Measurements from ENCODE around the gene MCC.

MCC gene

DNA sequence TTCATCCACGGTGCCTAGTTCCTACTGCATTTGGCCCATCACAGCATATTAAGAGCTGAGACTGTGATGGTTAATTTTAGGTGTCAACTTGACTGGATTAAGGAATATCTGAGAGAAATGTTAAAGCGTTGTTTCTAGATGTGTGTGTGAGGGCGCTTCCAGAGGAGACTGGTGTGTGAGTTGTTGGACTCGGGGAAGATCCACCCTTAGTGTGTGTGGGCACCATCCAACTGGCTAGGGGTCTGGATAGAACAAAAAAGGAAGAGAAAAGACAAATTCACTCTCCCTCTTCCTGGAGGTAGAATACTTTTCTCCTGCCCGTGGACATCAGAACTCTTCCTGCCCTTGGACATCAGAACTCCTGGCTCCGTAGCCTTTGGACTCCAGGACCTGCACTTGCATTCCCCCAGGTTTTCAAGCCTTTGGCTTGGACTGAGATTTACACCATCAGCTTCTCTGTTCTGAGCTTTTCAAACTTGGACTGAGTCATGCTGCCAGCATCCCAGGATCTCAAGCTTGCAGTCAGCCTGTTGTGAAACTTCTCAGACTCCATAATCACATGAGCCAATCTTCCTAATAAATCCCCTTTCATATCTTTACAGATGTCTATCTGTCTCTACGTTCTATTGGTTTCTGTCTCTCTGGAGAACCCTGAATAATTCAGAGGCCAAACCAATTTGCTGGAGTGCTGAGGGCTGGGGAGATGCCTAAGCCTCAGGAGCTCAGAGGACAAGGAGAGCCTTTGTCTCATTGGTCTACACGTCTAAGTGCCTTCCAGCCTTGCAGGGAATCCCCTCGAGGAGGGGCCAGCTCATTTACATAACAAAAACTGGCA, 347.2 kb downstream of the MCC start:
- no peaks in the 10 kb centered on the region for H3K79me2 ChIP-seq (ENCODE audit: control insufficient read depth, insufficient read depth, low read length, poor library complexity)
- no peak overlapping the region for H3K18ac ChIP-seq (ENCODE audit: low read length)
- H2AFZ ChIP-seq (ENCODE audit: insufficient read depth, low read length, poor library complexity): no peak overlapping the region
- H3K9me3 ChIP-seq (ENCODE audit: insufficient read depth, low read depth, low read length): no peaks in the 10 kb centered on the region
- H3K14ac ChIP-seq (ENCODE audit: low read length): no peak overlapping the region
- H3K4me2 ChIP-seq (ENCODE audit: low read length): no peak overlapping the region
- H2BK12ac ChIP-seq (ENCODE audit: low read length): no peak overlapping the region
- no peak overlapping the region for H3K4ac ChIP-seq (ENCODE audit: low read depth, low read length)
- H3K4me1 ChIP-seq (ENCODE audit: control insufficient read depth in 1 of 2, insufficient read depth in 2 of 2, low read length in 2 of 2): peaks cover 7 to 8% of the 10 kb centered on the region in 2 experiments
- no peak overlapping the region for H2AK5ac ChIP-seq (ENCODE audit: low read length)
- H3K9ac ChIP-seq (ENCODE audit: low read length): no peak overlapping the region
- H4K91ac ChIP-seq (ENCODE audit: low read depth, low read length): no peak overlapping the region
- H4K8ac ChIP-seq (ENCODE audit: low read depth, low read length): no peak overlapping the region
- H3K4me3 ChIP-seq (ENCODE audit: low read depth, low read length): no peak overlapping the region
- DNase-seq: peak; percentile 81 to 95
- no CpG with 5 or more reads among the region's 9 CpGs for WGBS (ENCODE audit: extremely low coverage, insufficient coverage, insufficient read length)
- H2BK120ac ChIP-seq (ENCODE audit: insufficient read depth, low read length, poor library complexity): no peak overlapping the region
- no peak overlapping the region for H3K27ac ChIP-seq (ENCODE audit: low read depth, low read length)
- H2BK5ac ChIP-seq (ENCODE audit: low read depth, low read length, poor library complexity): no peak overlapping the region
- H4K12ac ChIP-seq (ENCODE audit: low read depth, low read length): no peak overlapping the region
- peaks cover 0 to 1% of the 10 kb centered on the region in 2 experiments for H3K36me3 ChIP-seq (ENCODE audit: control insufficient read depth in 1 of 2, insufficient read depth in 2 of 2, low read length in 2 of 2)
- no peak overlapping the region for H3K23ac ChIP-seq (ENCODE audit: low read length)
- H3K79me1 ChIP-seq (ENCODE audit: low read length): no peaks in the 10 kb centered on the region
- H3K27me3 ChIP-seq (ENCODE audit: insufficient read depth, low read length): no peaks in the 10 kb centered on the region

DNA sequence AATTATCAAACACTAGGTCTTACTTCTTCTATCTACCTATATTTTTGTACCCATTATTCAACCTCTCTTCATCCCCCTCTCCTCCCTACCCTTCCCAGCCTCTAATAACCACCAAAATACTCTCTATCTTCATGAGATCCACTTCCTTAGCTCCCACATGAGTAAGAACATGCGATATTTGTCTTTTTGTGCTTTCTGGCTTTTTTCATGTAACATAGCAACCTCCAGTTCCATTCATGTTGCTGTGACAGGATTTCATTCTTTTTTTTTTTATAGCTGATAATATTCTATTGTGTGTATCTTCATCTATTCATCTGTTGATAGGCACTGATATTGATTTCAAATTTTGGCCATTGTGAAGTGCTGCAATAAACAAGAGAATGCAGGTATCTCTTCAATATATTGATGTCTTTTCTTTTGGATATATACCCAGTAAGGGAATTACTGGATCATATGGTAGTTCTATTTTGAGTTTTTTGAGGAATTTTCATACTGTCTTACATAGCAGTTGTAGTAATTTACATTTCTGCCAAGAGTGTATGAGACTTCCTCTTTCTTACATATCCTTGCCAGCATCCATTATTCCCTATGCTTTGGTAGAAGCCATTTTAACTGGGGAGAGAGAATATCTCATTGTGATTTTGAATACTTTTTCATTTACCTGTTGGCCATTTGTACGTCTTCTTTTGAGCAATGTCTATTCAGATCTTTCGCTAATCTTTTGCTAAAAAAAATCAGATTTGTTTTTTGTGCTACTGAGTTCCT, 354.9 kb downstream of the MCC start:
- no peak overlapping the region for H2BK120ac ChIP-seq (ENCODE audit: insufficient read depth, low read length, poor library complexity)
- no peak overlapping the region for H3K4ac ChIP-seq (ENCODE audit: low read depth, low read length)
- H3K4me1 ChIP-seq (ENCODE audit: control insufficient read depth in 1 of 2, insufficient read depth in 2 of 2, low read length in 2 of 2): peaks cover 0 to 2% of the 10 kb centered on the region in 2 experiments
- H3K27me3 ChIP-seq (ENCODE audit: insufficient read depth, low read length): no peaks in the 10 kb centered on the region
- no peak overlapping the region for H3K18ac ChIP-seq (ENCODE audit: low read length)
- H3K9me3 ChIP-seq (ENCODE audit: insufficient read depth, low read depth, low read length): no peaks in the 10 kb centered on the region
- no peaks in the 10 kb centered on the region for H3K79me2 ChIP-seq (ENCODE audit: control insufficient read depth, insufficient read depth, low read length, poor library complexity)
- no peak overlapping the region for H3K14ac ChIP-seq (ENCODE audit: low read length)
- no peak overlapping the region for H2AK5ac ChIP-seq (ENCODE audit: low read length)
- no peak overlapping the region for H4K8ac ChIP-seq (ENCODE audit: low read depth, low read length)
- peaks cover 0 to 1% of the 10 kb centered on the region in 2 experiments for H3K36me3 ChIP-seq (ENCODE audit: control insufficient read depth in 1 of 2, insufficient read depth in 2 of 2, low read length in 2 of 2)
- no peak for DNase-seq
- no peak overlapping the region for H4K91ac ChIP-seq (ENCODE audit: low read depth, low read length)
- no peak overlapping the region for H4K12ac ChIP-seq (ENCODE audit: low read depth, low read length)
- no peak overlapping the region for H2BK12ac ChIP-seq (ENCODE audit: low read length)
- no peak overlapping the region for H3K4me3 ChIP-seq (ENCODE audit: low read depth, low read length)
- no peak overlapping the region for H3K4me2 ChIP-seq (ENCODE audit: low read length)
- H2AFZ ChIP-seq (ENCODE audit: insufficient read depth, low read length, poor library complexity): no peak overlapping the region
- no peak overlapping the region for H3K27ac ChIP-seq (ENCODE audit: low read depth, low read length)
- no peak overlapping the region for H2BK5ac ChIP-seq (ENCODE audit: low read depth, low read length, poor library complexity)
- H3K9ac ChIP-seq (ENCODE audit: low read length): no peak overlapping the region
- H3K23ac ChIP-seq (ENCODE audit: low read length): no peak overlapping the region
- H3K79me1 ChIP-seq (ENCODE audit: low read length): no peaks in the 10 kb centered on the region
- WGBS (ENCODE audit: extremely low coverage, insufficient coverage, insufficient read length): no CpG with 5 or more reads among the region's 3 CpGs

GRCh38 chr5:113132564-113132963, 355.7 kb downstream of the MCC start:
- H3K4me2 ChIP-seq (ENCODE audit: low read length): no peak overlapping the region
- no peaks in the 10 kb centered on the region for H3K79me2 ChIP-seq (ENCODE audit: control insufficient read depth, insufficient read depth, low read length, poor library complexity)

DNA sequence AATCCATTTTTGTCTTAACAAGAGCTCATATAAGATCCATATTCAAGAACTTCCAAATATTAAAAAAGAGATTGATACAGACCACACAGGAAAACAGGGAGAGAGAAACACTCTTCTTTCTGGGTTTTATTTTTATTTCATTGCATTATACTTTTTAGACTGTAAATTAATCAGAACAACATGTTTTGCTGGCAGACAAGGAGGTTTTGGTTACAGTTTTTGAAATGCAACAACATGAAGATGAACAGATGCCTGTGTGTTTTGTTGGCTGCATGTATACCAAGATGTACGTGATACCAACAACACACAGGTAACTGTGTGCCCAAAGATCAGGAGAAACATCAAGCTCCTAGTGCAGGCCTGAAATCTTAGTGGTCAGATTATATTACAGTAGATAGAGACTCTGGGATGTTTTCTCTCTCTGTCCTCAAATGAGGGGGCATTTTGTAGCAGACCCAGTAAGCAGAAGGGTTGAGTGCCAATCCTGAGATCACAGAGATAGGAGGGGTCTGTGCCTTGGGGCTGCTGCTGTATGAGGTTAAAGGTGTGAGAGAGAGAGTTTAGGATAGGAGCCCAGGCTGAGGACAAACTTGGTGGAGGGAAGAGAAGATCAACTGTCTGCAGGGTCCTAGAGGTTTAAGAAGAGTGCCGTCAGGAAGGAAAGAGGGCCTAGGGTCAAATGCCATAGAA, 359.5 kb downstream of the MCC start:
- Histone ChIP-seq H2AFZ (ENCODE audit: insufficient read depth, low read length, poor library complexity) (no peak overlapping the region), H3K9me3 (ENCODE audit: insufficient read depth, low read depth, low read length) (no peaks in the 10 kb centered on the region), H3K18ac (ENCODE audit: low read length) (no peak overlapping the region), H3K9ac (ENCODE audit: low read length) (no peak overlapping the region), H2AK5ac (ENCODE audit: low read length) (no peak overlapping the region), H3K4me3 (ENCODE audit: low read depth, low read length) (no peak overlapping the region), H4K8ac (ENCODE audit: low read depth, low read length) (no peak overlapping the region), H3K14ac (ENCODE audit: low read length) (no peak overlapping the region), H4K91ac (ENCODE audit: low read depth, low read length) (no peak overlapping the region), H3K4me1 (ENCODE audit: control insufficient read depth in 1 of 2, insufficient read depth in 2 of 2, low read length in 2 of 2) (peaks cover 0 to 2% of the 10 kb centered on the region in 2 experiments), H3K79me2 (ENCODE audit: control insufficient read depth, insufficient read depth, low read length, poor library complexity) (no peaks in the 10 kb centered on the region), H3K27ac (ENCODE audit: low read depth, low read length) (no peak overlapping the region), H3K27me3 (ENCODE audit: insufficient read depth, low read length) (no peaks in the 10 kb centered on the region), H3K4me2 (ENCODE audit: low read length) (no peak overlapping the region), H2BK5ac (ENCODE audit: low read depth, low read length, poor library complexity) (no peak overlapping the region), H2BK12ac (ENCODE audit: low read length) (no peak overlapping the region), H3K79me1 (ENCODE audit: low read length) (no peaks in the 10 kb centered on the region), H2BK120ac (ENCODE audit: insufficient read depth, low read length, poor library complexity) (no peak overlapping the region), H3K4ac (ENCODE audit: low read depth, low read length) (no peak overlapping the region), H3K36me3 (ENCODE audit: control insufficient read depth in 1 of 2, insufficient read depth in 2 of 2, low read length in 2 of 2) (no peaks in the 10 kb centered on the region), H4K12ac (ENCODE audit: low read depth, low read length) (no peak overlapping the region), H3K23ac (ENCODE audit: low read length) (no peak overlapping the region)
- no CpG with 5 or more reads among the region's 2 CpGs for WGBS (ENCODE audit: extremely low coverage, insufficient coverage, insufficient read length)
- DNase-seq: no peak

More at GRCh38 chr5:113132564-113132963, 355.7 kb downstream of the MCC start:
- Histone ChIP-seq H3K18ac (ENCODE audit: low read length) (no peak overlapping the region), H4K8ac (ENCODE audit: low read depth, low read length) (no peak overlapping the region), H3K9ac (ENCODE audit: low read length) (no peak overlapping the region), H3K4ac (ENCODE audit: low read depth, low read length) (no peak overlapping the region), H3K79me1 (ENCODE audit: low read length) (no peaks in the 10 kb centered on the region), H2AK5ac (ENCODE audit: low read length) (no peak overlapping the region), H2AFZ (ENCODE audit: insufficient read depth, low read length, poor library complexity) (no peak overlapping the region), H3K9me3 (ENCODE audit: insufficient read depth, low read depth, low read length) (no peaks in the 10 kb centered on the region), H2BK120ac (ENCODE audit: insufficient read depth, low read length, poor library complexity) (no peak overlapping the region), H3K23ac (ENCODE audit: low read length) (no peak overlapping the region), H3K14ac (ENCODE audit: low read length) (no peak overlapping the region), H2BK5ac (ENCODE audit: low read depth, low read length, poor library complexity) (no peak overlapping the region), H3K4me1 (ENCODE audit: control insufficient read depth in 1 of 2, insufficient read depth in 2 of 2, low read length in 2 of 2) (peaks cover 0 to 2% of the 10 kb centered on the region in 2 experiments), H3K27ac (ENCODE audit: low read depth, low read length) (no peak overlapping the region), H3K4me3 (ENCODE audit: low read depth, low read length) (no peak overlapping the region), H3K27me3 (ENCODE audit: insufficient read depth, low read length) (no peaks in the 10 kb centered on the region), H3K36me3 (ENCODE audit: control insufficient read depth in 1 of 2, insufficient read depth in 2 of 2, low read length in 2 of 2) (no peaks in the 10 kb centered on the region), H2BK12ac (ENCODE audit: low read length) (no peak overlapping the region), H4K12ac (ENCODE audit: low read depth, low read length) (no peak overlapping the region), H4K91ac (ENCODE audit: low read depth, low read length) (no peak overlapping the region)
- DNase-seq: no peak
